ENCODE data around the gene ERGIC1.

The ERGIC1 gene

GRCh38 chr5:172935096-172935495 lies 101.0 kb downstream of the ERGIC1 start:
- no peak for DNase-seq
- intact Hi-C loops (cut with DNase I), result loop anchor here (10.0 kb wide), 1 partner anchor 470 kb away; no protein-coding TSS in a partner anchor

- DNase-seq, result peak in 1 of 10 donors; percentile 25
- intact Hi-C loops (cut with DNase I), result loop anchor here (10.0 kb wide), 1 partner anchor 472 kb away; no protein-coding TSS in a partner anchor
Observed at GRCh38 chr5:172936401-172936800, 102.3 kb downstream of the ERGIC1 start.

DNA sequence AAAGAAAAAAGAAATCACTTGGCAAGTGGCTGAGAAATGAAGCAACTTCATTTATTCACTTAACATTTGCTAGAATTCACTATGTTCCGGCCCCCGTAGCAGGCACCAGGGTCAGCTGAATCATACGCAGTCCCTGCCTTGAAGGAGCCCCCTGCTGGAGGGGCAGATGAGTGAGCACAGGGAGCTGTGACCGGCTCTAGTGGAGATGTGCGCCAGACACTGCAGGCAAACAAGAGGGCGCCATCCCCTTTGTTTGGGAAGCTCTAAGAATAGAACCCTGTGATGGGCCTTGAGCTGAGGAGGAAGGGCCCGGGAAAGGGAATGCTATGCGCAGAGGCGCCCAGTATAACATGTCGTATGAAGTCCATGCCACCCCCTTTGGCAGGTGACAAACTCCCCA lies 105.0 kb downstream of the ERGIC1 start:
- intact Hi-C loops (cut with DNase I), result loop anchor here (10.0 kb wide), 1 partner anchor 474 kb away; no protein-coding TSS in a partner anchor
- peak in 1 of 10 donors; percentile 89 for DNase-seq

DNA sequence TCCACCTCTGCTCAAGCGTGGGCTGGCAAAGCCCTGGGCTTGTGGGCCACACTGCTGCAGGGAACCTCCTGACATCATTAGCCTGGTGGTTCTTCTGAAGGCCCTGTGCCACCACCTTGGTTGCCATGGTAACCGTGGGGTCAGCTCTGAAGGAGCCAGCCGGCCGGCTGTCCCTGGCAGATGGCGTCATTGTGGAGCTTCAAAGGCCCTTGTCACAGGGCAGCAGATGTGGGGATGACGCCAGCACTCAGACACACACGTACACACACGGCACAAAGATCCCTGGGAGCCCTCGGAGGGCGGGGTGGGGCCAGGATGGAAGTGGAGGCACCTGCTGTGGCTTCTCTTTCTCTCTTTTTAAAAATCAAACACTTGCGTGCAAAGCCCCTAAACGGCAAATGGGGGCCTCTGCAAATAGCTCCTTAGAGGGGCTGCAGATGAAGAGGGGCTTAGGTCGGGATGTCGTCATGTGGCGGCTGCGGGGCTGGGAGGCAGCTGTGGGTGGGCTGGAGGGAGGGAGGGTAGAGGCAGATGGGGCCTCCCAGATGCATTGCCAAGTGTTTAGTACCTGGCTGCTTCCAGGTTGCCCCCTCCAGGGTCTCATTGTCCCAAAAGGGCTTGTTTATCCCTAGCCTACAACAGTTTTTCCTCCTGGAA lies 105.7 kb downstream of the ERGIC1 start:
- DNase-seq, result peak in 8 of 10 donors; percentile 27 to 96 (median 48)
- intact Hi-C loops (cut with DNase I), result loop anchor here (10.0 kb wide), 1 partner anchor 475 kb away; no protein-coding TSS in a partner anchor

GRCh38 chr5:172940268-172941066 lies 106.4 kb downstream of the ERGIC1 start:
- DNase-seq, result peak in 1 of 10 donors; percentile 32
- intact Hi-C loops (cut with DNase I), result no loop called here

GRCh38 chr5:172941067-172941516 lies 107.0 kb downstream of the ERGIC1 start:
- DNase-seq, result peak in 1 of 10 donors; percentile 20
- intact Hi-C loops (cut with DNase I), result no loop called here

DNA sequence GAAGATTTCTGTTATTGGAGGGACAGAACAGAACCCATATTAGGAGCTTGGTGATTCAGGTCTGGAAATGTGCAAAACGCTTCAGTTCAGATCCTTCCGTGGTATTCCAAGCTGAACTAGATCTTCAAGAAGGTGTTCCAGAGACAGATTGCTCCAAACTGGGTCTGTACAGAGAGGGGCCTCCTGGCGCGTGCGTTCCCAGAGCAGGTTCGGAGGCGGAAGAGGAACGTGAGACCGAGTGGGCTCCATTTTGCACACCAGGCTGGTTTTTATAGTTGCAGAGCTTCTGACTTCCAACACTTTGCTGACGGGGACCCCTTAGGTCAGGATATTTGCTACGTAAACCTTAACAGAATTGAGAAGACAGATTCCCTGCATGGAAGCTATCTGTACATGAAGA lies 108.5 kb downstream of the ERGIC1 start:
- DNase-seq, result peak in 1 of 10 donors; percentile 57
- intact Hi-C loops (cut with DNase I), result no loop called here

DNA sequence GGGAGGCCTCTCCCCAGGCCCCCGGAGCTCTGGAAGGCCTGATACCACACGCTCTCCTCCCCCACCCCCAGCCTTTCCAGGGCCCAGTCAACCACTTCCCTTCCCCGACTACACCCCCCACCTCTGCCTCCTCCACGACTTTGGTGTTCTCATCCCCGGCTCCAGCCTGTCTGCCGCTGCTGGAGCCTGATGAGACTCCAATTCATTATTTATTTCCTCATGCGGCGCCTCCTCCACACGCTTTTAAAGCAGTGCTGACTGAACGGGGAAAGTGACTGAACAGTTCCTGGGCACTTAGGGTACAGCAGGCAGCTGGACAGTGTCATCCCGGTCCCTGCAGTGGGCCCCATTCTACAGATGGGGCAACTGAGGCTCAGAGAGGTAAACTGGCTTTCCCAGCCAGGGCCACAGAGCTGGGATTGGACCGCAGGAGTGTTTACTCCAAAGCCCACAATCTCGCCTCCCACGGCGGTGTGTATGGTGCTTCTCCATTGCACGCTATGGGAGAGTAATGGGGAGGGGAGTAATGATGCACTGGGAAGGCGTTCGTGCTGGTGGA lies 109.3 kb downstream of the ERGIC1 start:
- DNase-seq, result peak in 1 of 10 donors; percentile 69
- intact Hi-C loops (cut with DNase I), result no loop called here

GRCh38 chr5:172943906-172944305 lies 109.9 kb downstream of the ERGIC1 start:
- peak in 1 of 10 donors; percentile 49 for DNase-seq

GRCh38 chr5:172944741-172945140 lies 110.7 kb downstream of the ERGIC1 start:
- peak in 1 of 10 donors; percentile 63 for DNase-seq
- intact Hi-C loops (cut with DNase I), result no loop called here

More at GRCh38 chr5:172943906-172944305, 109.9 kb downstream of the ERGIC1 start:
- intact Hi-C loops (cut with DNase I), result no loop called here

GRCh38 chr5:172945151-172945550 lies 111.1 kb downstream of the ERGIC1 start:
- peak in 1 of 10 donors; percentile 82 for DNase-seq
- intact Hi-C loops (cut with DNase I), result no loop called here

- DNase-seq, result peak in 1 of 10 donors; percentile 82
Observed at GRCh38 chr5:172946146-172946545, 112.1 kb downstream of the ERGIC1 start.

GRCh38 chr5:172949426-172949825 lies 115.4 kb downstream of the ERGIC1 start:
- intact Hi-C loops (cut with DNase I), result no loop called here
- peak in 1 of 10 donors; percentile 48 for DNase-seq

More at GRCh38 chr5:172946146-172946545, 112.1 kb downstream of the ERGIC1 start:
- intact Hi-C loops (cut with DNase I), result no loop called here

DNA sequence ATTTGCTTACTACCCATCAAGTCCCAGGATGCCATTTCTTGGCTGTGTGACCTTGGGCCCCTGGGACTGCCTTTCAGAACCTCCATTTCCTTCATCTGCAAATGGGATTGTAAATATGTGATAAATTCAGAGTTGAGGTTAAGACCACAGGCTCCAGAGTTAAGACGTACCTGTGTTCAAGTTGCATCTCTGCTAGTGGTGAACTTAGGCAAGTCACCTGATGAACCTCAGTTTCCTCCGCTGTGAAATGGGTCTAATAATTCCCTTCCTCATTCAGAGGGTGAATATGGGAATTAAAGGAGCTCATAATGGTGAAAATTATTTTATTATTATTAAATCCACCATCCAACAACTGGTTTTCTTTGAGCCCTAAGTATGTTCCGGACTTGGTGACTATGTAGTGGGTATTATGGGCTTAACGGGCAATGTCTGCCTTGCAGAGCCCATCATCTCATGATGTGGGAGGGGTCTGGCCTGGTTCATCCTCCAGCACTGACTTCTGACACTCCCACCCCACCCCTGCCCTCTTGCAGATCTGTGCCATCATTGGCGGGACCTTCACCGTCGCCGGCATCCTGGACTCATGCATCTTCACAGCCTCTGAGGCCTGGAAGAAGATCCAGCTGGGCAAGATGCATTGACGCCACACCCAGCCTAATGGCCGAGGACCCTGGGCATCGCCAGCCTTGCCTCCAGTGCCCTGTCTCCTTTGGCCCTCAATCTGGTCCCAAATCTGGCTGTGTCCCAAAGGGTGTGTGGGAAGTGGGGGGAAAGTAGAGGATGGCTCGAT lies 116.3 kb downstream of the ERGIC1 start:
- intact Hi-C loops (cut with DNase I), result no loop called here
- DNase-seq, result peak in 1 of 10 donors; percentile 59

- intact Hi-C loops (cut with DNase I), result no loop called here
Observed at GRCh38 chr5:172951371-172952033, 117.5 kb downstream of the ERGIC1 start.

DNA sequence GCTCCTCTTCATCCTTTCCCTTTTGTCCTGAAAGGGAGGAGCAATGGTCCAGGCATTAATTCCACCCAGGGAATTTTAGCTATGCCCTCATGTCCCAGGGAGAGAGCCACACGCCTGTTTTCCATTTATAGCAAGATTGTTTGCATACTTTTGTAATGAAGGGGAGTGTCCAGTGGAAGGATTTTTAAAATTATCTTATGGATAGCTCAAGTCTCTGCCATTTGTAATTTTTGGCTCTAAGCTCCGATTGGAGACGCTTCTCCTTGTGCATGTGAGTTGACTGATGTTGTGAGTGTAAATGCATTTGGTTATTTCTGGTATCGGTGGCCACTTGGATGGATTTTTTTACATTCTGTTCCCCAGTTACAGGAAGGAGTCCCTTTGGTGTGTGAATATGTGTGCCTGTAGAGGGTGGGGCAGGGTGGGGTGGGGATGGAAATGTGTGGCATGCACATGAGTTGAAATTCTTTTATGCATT lies 118.0 kb downstream of the ERGIC1 start:
- intact Hi-C loops (cut with DNase I), result no loop called here
- DNase-seq, result no peak

More at GRCh38 chr5:172951371-172952033, 117.5 kb downstream of the ERGIC1 start:
- DNase-seq, result peak in 1 of 10 donors; percentile 71

DNA sequence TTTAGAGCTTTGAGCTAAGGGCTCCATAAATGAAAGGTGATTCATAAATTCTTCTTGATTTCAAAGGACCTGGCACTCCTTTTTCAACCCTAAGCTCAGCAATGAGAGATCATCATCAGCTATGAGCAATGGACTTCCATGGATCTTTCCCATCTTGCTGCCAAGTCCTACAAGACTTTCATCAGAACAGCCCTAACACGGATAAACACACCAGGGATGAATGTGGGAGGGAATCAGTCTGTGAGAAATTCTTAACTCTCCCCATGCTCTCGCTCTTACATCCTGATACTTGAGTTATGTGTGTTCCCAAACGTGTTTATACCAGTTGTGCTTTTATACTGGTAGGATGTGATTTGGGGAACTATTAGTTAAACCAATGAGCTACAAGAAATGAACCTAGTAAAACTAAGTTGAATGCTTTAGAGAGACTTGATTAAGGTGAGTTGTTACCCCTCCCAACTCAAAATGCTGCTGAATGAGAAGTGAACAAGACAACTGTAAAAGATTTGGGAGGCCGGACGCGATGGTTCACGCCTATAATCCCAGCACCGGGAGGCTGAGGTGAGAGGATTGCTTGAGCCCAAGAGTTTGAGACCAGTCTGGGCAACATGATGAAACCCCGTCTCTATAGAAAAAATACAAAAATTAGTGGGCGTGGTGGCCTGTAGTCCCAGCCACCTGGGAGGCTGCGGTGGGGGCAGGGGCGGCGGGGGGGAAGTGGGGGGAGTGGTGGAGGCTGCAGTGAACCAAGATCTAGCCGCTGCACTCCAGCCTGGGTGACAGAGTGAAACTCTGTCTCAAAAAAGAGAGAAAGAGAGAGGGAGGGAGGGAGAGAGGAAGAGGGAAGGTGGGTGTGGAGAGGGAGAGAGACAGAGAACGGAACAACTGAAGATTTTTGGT lies 120.0 kb downstream of the ERGIC1 start:
- DNase-seq, result no peak
- intact Hi-C loops (cut with DNase I), result no loop called here

DNA sequence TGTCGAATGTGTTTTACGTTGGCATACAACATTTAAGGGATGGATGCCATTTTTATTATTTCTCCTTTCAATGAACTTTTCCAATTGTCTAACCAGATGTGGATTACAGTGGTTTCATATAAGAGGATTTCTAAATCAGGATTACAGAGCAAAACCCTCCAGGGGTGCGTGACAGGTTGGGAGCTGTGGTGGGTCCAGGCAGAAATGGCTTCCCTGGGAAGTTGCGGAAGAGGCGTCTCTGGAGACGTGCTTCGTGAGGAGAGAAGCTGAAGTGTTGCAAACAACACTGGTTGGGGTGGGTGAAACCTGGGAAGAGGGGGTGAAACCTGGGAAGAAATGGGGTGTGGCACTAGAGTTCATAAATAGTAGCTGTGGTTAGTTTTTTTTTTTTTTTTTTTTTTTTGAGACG lies 120.7 kb downstream of the ERGIC1 start:
- intact Hi-C loops (cut with DNase I), result no loop called here
- DNase-seq, result no peak
